Suprapubic skin (tissue), 4 donors: ENCODE measurements around the gene GPX8. TPM values are rescaled to one million over a fixed set of nuclear protein-coding genes. Genes with fewer than 3 reads are reported as not detected.

Experiments
- DNase-seq, 2 donors: peaks; one replicate each; pipeline ENCODE4 v3.0.0-alpha.2; 2019; ENCODE audit warnings: low spot score in 2 of 2
- H3K27ac ChIP-seq: fragments of 200-600 bp; sonication (generic); one replicate; pipeline ENCODE4 v1.5.1; 2019
- H3K27me3 ChIP-seq: fragments of 200-600 bp; sonication (generic); one replicate; pipeline ENCODE4 v1.5.1; 2019
- H3K36me3 ChIP-seq: fragments of 200-600 bp; sonication (generic); one replicate; pipeline ENCODE4 v1.5.1; 2019
- H3K4me1 ChIP-seq: fragments of 200-600 bp; sonication (generic); one replicate; pipeline ENCODE4 v1.5.1; 2019
- H3K4me3 ChIP-seq: fragments of 200-600 bp; sonication (generic); one replicate; pipeline ENCODE4 v1.5.1; 2019; ENCODE audit warnings: mild to moderate bottlenecking
- H3K9me3 ChIP-seq: fragments of 200-600 bp; sonication (generic); one replicate; pipeline ENCODE4 v1.5.1; 2019
- POLR2A ChIP-seq, 2 donors: fragments of 450-650 bp; IDR thresholded peaks; one replicate each; pipeline ENCODE4 v1.6.1; 2017; ENCODE audit warnings: antibody characterized with exemption in 2 of 2, mild to moderate bottlenecking in 2 of 2, moderate library complexity in 2 of 2
- WGBS: methylation state at CpG from one replicate; pipeline ENCODE4 v1.1.5; 2018; 5-methylcytosine and 5-hydroxymethylcytosine counted together
- total RNA-seq, 4 donors: library from RNA; depleted of rRNA; stranded (reverse); fragments of >200 nt; gene quantifications; one replicate each; pipeline ENCODE4 v1.1.0, GENCODE V29; 2016

Gene GPX8
- total RNA-seq, 4 donors from 2014 or later, result 5.1 to 7.9 (median 5.8) TPM

DNA sequence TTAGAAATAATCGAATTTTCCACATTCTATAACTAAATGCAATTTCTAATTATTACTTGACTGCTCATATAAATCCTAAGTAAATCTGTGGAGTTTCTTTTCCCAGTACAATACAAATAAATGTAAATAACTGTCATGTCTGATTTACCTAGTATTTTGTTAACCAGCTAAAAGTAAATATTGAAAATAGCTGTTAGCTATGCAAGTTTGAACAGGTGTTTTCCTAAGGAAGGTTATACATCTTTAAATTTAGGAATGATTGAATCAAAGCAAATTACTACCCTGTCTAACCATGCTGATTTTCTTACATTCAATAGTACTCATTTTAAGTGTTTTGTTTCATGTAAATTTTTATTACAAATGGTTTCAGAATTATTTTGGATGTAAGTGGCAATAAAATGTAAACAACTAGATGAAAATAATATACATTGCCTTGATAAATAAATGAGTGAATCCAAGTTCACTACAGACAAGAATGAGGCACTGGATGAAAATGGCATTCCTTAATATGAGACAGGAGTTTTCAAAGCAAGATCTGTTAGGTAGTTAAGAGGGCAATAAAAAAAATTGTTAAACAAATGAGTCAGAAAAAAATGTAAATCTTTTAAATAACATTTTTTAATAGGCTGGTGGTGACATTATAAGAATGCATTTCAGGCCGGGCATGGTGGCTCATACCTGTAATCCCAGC is 51.4 kb downstream of the GPX8 start:
- no peaks in the 10 kb centered on the region for H3K4me1 ChIP-seq
- peaks cover 8% of the 10 kb centered on the region for H3K27me3 ChIP-seq
- TF ChIP-seq POLR2A (IDR thresholded peaks at IDR 0.05), result no peak
- WGBS, result 79% methylated on average over 2 of the region's 2 CpGs
- H3K4me3 ChIP-seq, result no peak overlapping the region
- no peaks in the 10 kb centered on the region for H3K9me3 ChIP-seq
- no peak for DNase-seq
- H3K36me3 ChIP-seq, result no peaks in the 10 kb centered on the region
- no peak overlapping the region for H3K27ac ChIP-seq

Other genes starting within 250 kb of the GPX8 start
- gene ESM1, start 174.6 kb upstream of the GPX8 start, total RNA-seq, result under 1 TPM in 2 of 4 donors, not detected in 2; 0.38 to 0.49 TPM
- 1 to 10 TPM in 1 of 4 donors, under 1 TPM in 2, not detected in 1; 0.31 to 2.1 (median 0.42) TPM for gene GZMK, start 135.9 kb upstream of the GPX8 start, total RNA-seq
- gene GZMA, start 57.5 kb upstream of the GPX8 start, total RNA-seq, result not detected
- not detected for gene CDC20B, start 13.0 kb downstream of the GPX8 start, total RNA-seq
- not detected for gene MCIDAS, start 67.1 kb downstream of the GPX8 start, total RNA-seq
- gene CCNO, start 73.4 kb downstream of the GPX8 start, total RNA-seq, result 1 to 10 TPM; 1.0 to 3.8 (median 2.4) TPM
- gene DHX29, start 147.5 kb downstream of the GPX8 start, total RNA-seq, result 10 to 100 TPM; 16.5 to 32.9 (median 25.9) TPM
- 100 to 1,000 TPM in 1 of 4 donors, 10 to 100 TPM in 3; 50.0 to 131 (median 70.8) TPM for gene MTREX, start 147.8 kb downstream of the GPX8 start, total RNA-seq